Sigmoid colon (tissue), 4 donors: ENCODE measurements around the gene ASB2.

Experiments used
- CTCF ChIP-seq, 4 experiments: fragments of 450-650 bp in 3 of 4; fragments of 200-600 bp in 1 of 4; IDR thresholded peaks; one replicate each; pipeline ENCODE4 v1.5.1; 2016 to 2019; ENCODE audit warnings: antibody characterized with exemption in 4 of 4, mild to moderate bottlenecking in 3 of 4, moderate library complexity in 2 of 4
- EP300 ChIP-seq, 4 donors: sonication (generic); formaldehyde crosslinking; IDR thresholded peaks; one replicate each; pipeline ENCODE4 v1.6.1; 2017; ENCODE audit warnings: antibody characterized with exemption in 4 of 4
- POLR2A ChIP-seq, 2 donors: fragments of 450-650 bp; IDR thresholded peaks; one replicate each; pipeline ENCODE4 v1.6.1; 2016; ENCODE audit warnings: antibody characterized with exemption in 2 of 2, mild to moderate bottlenecking in 2 of 2, moderate library complexity in 2 of 2
- POLR2AphosphoS5 ChIP-seq, 4 donors: sonication (generic); formaldehyde crosslinking; IDR thresholded peaks; one replicate each; pipeline ENCODE4 v1.6.1; 2017; ENCODE audit warnings: antibody characterized with exemption in 4 of 4

DNA sequence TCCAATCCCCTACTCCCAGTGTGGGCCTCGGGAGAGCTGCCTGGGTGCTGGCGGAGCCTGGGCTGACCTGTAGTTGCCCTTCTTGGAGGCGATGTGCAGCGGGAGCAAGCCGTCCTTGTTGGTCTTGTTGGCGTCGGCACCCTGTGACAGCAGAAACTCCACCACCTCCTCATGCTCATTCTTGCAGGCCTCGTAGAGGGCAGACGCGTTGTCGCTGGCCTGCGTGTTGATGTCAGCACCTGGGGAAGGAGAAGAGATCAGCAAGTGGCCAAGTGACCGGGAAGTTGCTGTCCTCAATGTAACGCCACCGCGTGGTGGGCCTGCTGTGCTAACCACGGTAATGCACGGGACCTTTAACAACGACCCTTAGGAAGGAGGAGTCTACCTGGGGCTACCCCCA is 29.1 kb downstream of the ASB2 start:
- TF ChIP-seq CTCF (IDR thresholded peaks at IDR 0.05): no peak
- TF ChIP-seq POLR2AphosphoS5 (IDR thresholded peaks at IDR 0.05): no peak
- no peak for TF ChIP-seq POLR2A (IDR thresholded peaks at IDR 0.05)
- TF ChIP-seq EP300 (IDR thresholded peaks at IDR 0.05): no peak
